ENCODE measurements around the gene USP37.

GRCh38 chr2:218607436-218608115 lies 39.4 kb upstream of the USP37 start, which contains the start of gene PLCD4:
- TF ChIP-seq POLR2A (IDR thresholded peaks at IDR 0.05): no peak
- TF ChIP-seq, protein P1, sequence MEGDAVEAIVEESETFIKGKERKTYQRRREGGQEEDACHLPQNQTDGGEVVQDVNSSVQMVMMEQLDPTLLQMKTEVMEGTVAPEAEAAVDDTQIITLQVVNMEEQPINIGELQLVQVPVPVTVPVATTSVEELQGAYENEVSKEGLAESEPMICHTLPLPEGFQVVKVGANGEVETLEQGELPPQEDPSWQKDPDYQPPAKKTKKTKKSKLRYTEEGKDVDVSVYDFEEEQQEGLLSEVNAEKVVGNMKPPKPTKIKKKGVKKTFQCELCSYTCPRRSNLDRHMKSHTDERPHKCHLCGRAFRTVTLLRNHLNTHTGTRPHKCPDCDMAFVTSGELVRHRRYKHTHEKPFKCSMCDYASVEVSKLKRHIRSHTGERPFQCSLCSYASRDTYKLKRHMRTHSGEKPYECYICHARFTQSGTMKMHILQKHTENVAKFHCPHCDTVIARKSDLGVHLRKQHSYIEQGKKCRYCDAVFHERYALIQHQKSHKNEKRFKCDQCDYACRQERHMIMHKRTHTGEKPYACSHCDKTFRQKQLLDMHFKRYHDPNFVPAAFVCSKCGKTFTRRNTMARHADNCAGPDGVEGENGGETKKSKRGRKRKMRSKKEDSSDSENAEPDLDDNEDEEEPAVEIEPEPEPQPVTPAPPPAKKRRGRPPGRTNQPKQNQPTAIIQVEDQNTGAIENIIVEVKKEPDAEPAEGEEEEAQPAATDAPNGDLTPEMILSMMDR (IDR thresholded peaks at IDR 0.05): no peak

Data from ovary (tissue), 3 donors.